MM.1S (cell line): ENCODE measurements around the gene LRMDA.

ENCODE experiments used
- DNase-seq: peaks from one replicate; pipeline ENCODE4 v3.0.0-alpha.2; 2015
- H2AFZ ChIP-seq: fragments of 300-600 bp; sonication (generic); 2 replicates; pipeline ENCODE4 v1.6.0; 2016; ENCODE audit warnings: antibody characterized with exemption, low read length
- H3F3A ChIP-seq: fragments of 300-600 bp; sonication (generic); 2 replicates; pipeline ENCODE4 v1.6.1; 2016; ENCODE audit warnings: mild to moderate bottlenecking, antibody characterized with exemption, low read length, moderate library complexity, mixed read lengths; ENCODE audit not compliant: insufficient read depth
- H3K27ac ChIP-seq: fragments of 300-600 bp; sonication (generic); 2 replicates; pipeline ENCODE4 v1.5.1; 2016; ENCODE audit warnings: mild to moderate bottlenecking, low read length
- H3K27me3 ChIP-seq: fragments of 300-600 bp; sonication (generic); replicated peaks from 2 replicates; pipeline ENCODE4 v1.6.0; 2016; ENCODE audit warnings: low read length; ENCODE audit not compliant: insufficient read depth
- H3K36me3 ChIP-seq: fragments of 300-600 bp; sonication (generic); replicated peaks from 2 replicates; pipeline ENCODE4 v1.6.1; 2016; ENCODE audit warnings: mild to moderate bottlenecking, low read length, mixed read lengths; ENCODE audit not compliant: insufficient read depth
- H3K4me1 ChIP-seq: fragments of 300-600 bp; sonication (generic); 2 replicates; pipeline ENCODE4 v1.6.1; 2016; ENCODE audit warnings: low read length, mixed read lengths
- H3K4me2 ChIP-seq: fragments of 300-600 bp; sonication (generic); 2 replicates; pipeline ENCODE4 v1.6.0; 2016; ENCODE audit warnings: low read depth, low read length
- H3K4me3 ChIP-seq: fragments of 300-600 bp; sonication (generic); 2 replicates; pipeline ENCODE4 v1.5.1; 2016; ENCODE audit warnings: low read length, mixed read lengths
- H3K79me2 ChIP-seq: fragments of 300-600 bp; sonication (generic); 2 replicates; pipeline ENCODE4 v1.6.1; 2016; ENCODE audit warnings: mixed run types, low read length, mixed read lengths
- H3K9ac ChIP-seq: fragments of 300-600 bp; sonication (generic); 2 replicates; pipeline ENCODE4 v1.6.1; 2016; ENCODE audit warnings: low read length, mixed read lengths
- H3K9me2 ChIP-seq: fragments of 300-600 bp; sonication (generic); replicated peaks from 2 replicates; pipeline ENCODE4 v1.6.1; 2016; ENCODE audit warnings: mild to moderate bottlenecking, low read length, mixed read lengths; ENCODE audit not compliant: insufficient read depth
- H3K9me3 ChIP-seq: fragments of 300-600 bp; sonication (generic); replicated peaks from 2 replicates; pipeline ENCODE4 v1.6.1; 2016; ENCODE audit warnings: mild to moderate bottlenecking, low read length, mixed read lengths; ENCODE audit not compliant: insufficient read depth
- H4K20me1 ChIP-seq: fragments of 300-600 bp; sonication (generic); 2 replicates; pipeline ENCODE4 v1.6.1; 2016; ENCODE audit warnings: mild to moderate bottlenecking, low read length, moderate library complexity, mixed read lengths; ENCODE audit not compliant: insufficient read depth
- CTCF ChIP-seq: fragments of 300-600 bp; sonication (generic); IDR thresholded peaks from 2 replicates; pipeline ENCODE4 v1.5.1; 2016; ENCODE audit warnings: antibody characterized with exemption, low read length, mixed read lengths
- EZH2 ChIP-seq: fragments of 300-600 bp; sonication (generic); optimal IDR thresholded peaks from 2 replicates; pipeline ENCODE3; 2017; ENCODE audit warnings: low read depth, mild to moderate bottlenecking, antibody characterized with exemption, low read length, mixed read lengths
- EZH2phosphoT487 ChIP-seq: fragments of 300-600 bp; sonication (generic); IDR thresholded peaks from 2 replicates; pipeline ENCODE4 v1.6.1; 2018; ENCODE audit warnings: antibody characterized with exemption, low read length

Gene LRMDA

DNA sequence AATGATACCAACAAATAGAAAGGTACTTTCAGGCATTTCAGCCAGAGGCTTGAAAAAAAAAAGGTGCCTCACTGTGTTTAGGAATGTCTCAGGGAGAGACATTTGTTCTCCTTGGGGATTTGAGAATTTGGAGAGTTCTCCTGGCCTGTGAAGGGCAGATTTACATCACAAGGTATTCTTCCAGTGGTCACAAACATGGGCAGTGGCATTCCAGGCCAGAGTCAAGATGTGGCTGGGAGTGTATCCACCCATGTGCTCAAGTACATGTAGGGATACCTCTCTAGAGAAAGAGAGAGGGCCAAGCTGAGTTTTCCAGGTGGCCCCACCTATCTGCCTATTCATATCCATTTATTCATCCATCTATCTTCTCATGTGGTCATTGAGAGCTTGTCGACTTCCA lies 253.8 kb downstream of the LRMDA start:
- no peaks in the 10 kb centered on the region for H3F3A ChIP-seq
- H3K4me2 ChIP-seq = no peak overlapping the region
- no peaks in the 10 kb centered on the region for H3K4me1 ChIP-seq
- H3K27ac ChIP-seq = no peak overlapping the region
- H2AFZ ChIP-seq = no peak overlapping the region
- no peak overlapping the region for H3K4me3 ChIP-seq
- no peak overlapping the region for H3K9ac ChIP-seq
- no peaks in the 10 kb centered on the region for H3K27me3 ChIP-seq
- H3K9me2 ChIP-seq = no peaks in the 10 kb centered on the region
- H3K79me2 ChIP-seq = no peaks in the 10 kb centered on the region
- H3K9me3 ChIP-seq = no peaks in the 10 kb centered on the region
- H4K20me1 ChIP-seq = no peaks in the 10 kb centered on the region
- no peaks in the 10 kb centered on the region for H3K36me3 ChIP-seq
- TF ChIP-seq CTCF (no peak), EZH2phosphoT487 (no peak), EZH2 (no peak)
- no peak for DNase-seq

DNA sequence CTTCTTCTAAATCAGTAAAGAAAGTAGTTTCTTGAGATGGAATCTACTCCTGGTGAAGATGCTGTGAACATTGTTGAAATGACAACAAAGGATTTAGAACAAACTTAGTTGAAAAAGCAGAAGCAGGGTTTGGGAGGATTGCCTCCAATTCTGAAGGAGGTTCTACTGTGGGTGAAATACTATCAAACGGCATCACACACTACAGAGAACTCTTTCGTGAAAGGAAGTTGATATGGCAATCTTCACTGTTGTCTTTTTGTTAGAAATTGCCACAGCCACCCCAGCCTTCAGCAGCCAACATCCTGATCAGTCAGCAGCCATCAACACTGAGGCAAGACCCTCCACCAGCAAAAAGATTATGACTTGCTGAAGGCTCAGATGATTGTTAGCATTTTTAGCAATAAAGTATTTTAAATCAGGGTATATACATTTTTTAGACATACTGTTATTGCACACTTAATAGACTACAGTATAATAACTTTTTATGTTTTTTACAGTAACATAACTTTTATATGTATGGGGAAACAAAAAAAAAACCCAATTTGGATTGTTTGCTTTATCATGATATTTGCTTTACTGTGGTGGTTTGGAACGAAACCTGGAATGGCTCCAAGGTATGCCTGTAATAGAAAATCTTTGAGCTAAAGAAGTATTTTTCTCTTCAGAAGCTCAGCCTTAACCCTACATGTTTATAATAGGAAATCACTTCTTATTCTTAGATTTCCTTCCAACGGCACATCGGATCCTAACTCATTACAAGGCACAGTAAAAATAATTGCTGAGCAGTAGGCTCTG lies 257.3 kb downstream of the LRMDA start:
- H3K27ac ChIP-seq = no peak overlapping the region
- H3K9me3 ChIP-seq = no peaks in the 10 kb centered on the region
- H3K9me2 ChIP-seq = no peaks in the 10 kb centered on the region
- no peak for DNase-seq
- no peak for TF ChIP-seq EZH2
- no peak for TF ChIP-seq CTCF
- TF ChIP-seq EZH2phosphoT487 = no peak
- H2AFZ ChIP-seq = no peak overlapping the region
- H3K27me3 ChIP-seq = no peaks in the 10 kb centered on the region
- H3K9ac ChIP-seq = no peak overlapping the region
- no peaks in the 10 kb centered on the region for H3K79me2 ChIP-seq
- H3K36me3 ChIP-seq = no peaks in the 10 kb centered on the region
- H3K4me2 ChIP-seq = no peak overlapping the region
- H4K20me1 ChIP-seq = no peaks in the 10 kb centered on the region
- no peak overlapping the region for H3K4me3 ChIP-seq
- no peaks in the 10 kb centered on the region for H3F3A ChIP-seq
- no peaks in the 10 kb centered on the region for H3K4me1 ChIP-seq

DNA sequence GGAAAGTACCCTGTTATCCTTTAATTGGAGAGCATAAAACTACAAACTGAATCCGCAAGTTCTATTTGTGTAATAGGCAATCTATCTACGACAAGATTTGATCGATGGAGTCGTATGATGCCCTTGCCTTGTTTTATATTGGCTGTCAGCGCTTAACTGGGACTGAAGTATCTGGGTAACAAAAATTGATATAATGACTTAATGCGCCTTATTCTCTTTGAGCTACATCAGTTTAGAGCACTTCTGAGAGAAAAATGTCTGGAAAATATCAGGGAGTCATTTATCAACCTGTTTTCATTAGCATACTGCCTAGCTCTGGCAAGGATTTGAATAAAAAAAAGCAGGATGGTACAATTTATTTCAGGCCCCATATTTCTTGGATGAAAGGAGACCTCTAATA lies 262.1 kb downstream of the LRMDA start:
- no peak overlapping the region for H3K27ac ChIP-seq
- no peak overlapping the region for H3K4me2 ChIP-seq
- no peaks in the 10 kb centered on the region for H3K79me2 ChIP-seq
- H3K4me1 ChIP-seq = no peaks in the 10 kb centered on the region
- no peaks in the 10 kb centered on the region for H3F3A ChIP-seq
- H4K20me1 ChIP-seq = no peaks in the 10 kb centered on the region
- H2AFZ ChIP-seq = no peak overlapping the region
- no peak overlapping the region for H3K9ac ChIP-seq
- H3K4me3 ChIP-seq = no peak overlapping the region
- no peaks in the 10 kb centered on the region for H3K36me3 ChIP-seq
- no peaks in the 10 kb centered on the region for H3K27me3 ChIP-seq
- no peak for TF ChIP-seq EZH2phosphoT487
- TF ChIP-seq EZH2 = no peak
- TF ChIP-seq CTCF = no peak
- H3K9me3 ChIP-seq = no peaks in the 10 kb centered on the region
- no peak for DNase-seq
- no peaks in the 10 kb centered on the region for H3K9me2 ChIP-seq
